Endothelial cell of umbilical vein (primary cell): Measurements from ENCODE around the gene SPTLC2. TPM values are rescaled to one million over a fixed set of nuclear protein-coding genes. Genes with fewer than 3 reads are reported as not detected.

Source experiments
- BruUV-seq: library from RNA; stranded (reverse); fragments of 400-500 nt; replicated peaks from 2 replicates; lab custom pipeline; 2021; lab: Mats Ljungman, UMichigan
- CTCF ChIA-PET: fragments of 300-600, 350-600 bp; sonication (Branson Sonifier 250); formaldehyde crosslinking; loops from one replicate; lab custom pipeline; 2021; ENCODE audit warnings: antibody characterized with exemption, inconsistent platforms; lab: Charles Lee
- POLR2A ChIA-PET: fragments of 300-600, 350-600 bp; sonication (Branson Sonifier 250); formaldehyde crosslinking; loops from one replicate; lab custom pipeline; 2021; ENCODE audit warnings: antibody characterized with exemption, inconsistent platforms; lab: Charles Lee
- DNase-seq: peaks from one replicate; pipeline ENCODE4 v3.0.0-alpha.2; 2011; ENCODE audit warnings: low read depth, low spot score
- FAIRE-seq: peaks from 2 replicates; lab custom pipeline; 2011; peaks lifted over from hg19 to GRCh38; lab: Jason Lieb, UNC
- H2AFZ ChIP-seq: 2 replicates; pipeline ENCODE4 v1.6.0; 2012; ENCODE audit warnings: low read depth, low read length, control low read depth, inconsistent platforms
- H3K27ac ChIP-seq: 2 replicates; pipeline ENCODE4 v1.5.1; 2011; ENCODE audit warnings: low read depth, mild to moderate bottlenecking, control low read depth, low read length, moderate library complexity; ENCODE audit not compliant: insufficient read depth
- H3K27me3 ChIP-seq, 2 experiments: 2 replicates each; pipeline versions ENCODE4 v1.6.0 to v1.6.1; 2011; ENCODE audit warnings: low read length in 2 of 2, mixed read lengths in 1 of 2; ENCODE audit not compliant: control insufficient read depth in 2 of 2, insufficient read depth in 2 of 2
- H3K36me3 ChIP-seq, 2 experiments: 2 replicates in 1 of 2; 3 replicates in 1 of 2; pipeline ENCODE4 v1.5.1; 2011; ENCODE audit warnings: low read length in 2 of 2, mild to moderate bottlenecking in 1 of 2, moderate library complexity in 1 of 2; ENCODE audit not compliant: control insufficient read depth in 2 of 2, insufficient read depth in 2 of 2; ENCODE audit errors: extremely low read depth in 1 of 2
- H3K4me1 ChIP-seq: 3 replicates; pipeline ENCODE4 v1.5.1; 2011; ENCODE audit warnings: mild to moderate bottlenecking, low read length; ENCODE audit not compliant: control insufficient read depth, insufficient read depth; ENCODE audit errors: extremely low read depth
- H3K4me2 ChIP-seq: 2 replicates; pipeline ENCODE4 v1.6.1; 2011; ENCODE audit warnings: low read length, control low read depth, mixed read lengths; ENCODE audit not compliant: insufficient read depth
- H3K4me3 ChIP-seq, 3 experiments: fragments of 200-600 bp in 1 of 3; sonication (generic), shearing (Covaris generic) in 1 of 3; replicated peaks in 1 of 3; 2 replicates each; pipeline ENCODE4 v1.5.1; 2011 to 2016; ENCODE audit warnings: control low read depth in 3 of 3, low read length in 3 of 3, mild to moderate bottlenecking in 2 of 3, inconsistent platforms in 1 of 3, low read depth in 1 of 3, moderate library complexity in 1 of 3; ENCODE audit not compliant: insufficient read depth in 1 of 3
- H3K79me2 ChIP-seq: 2 replicates; pipeline ENCODE4 v1.6.0; 2012; ENCODE audit warnings: low read length, inconsistent platforms; ENCODE audit not compliant: control insufficient read depth, insufficient read depth
- H3K9ac ChIP-seq: replicated peaks from 2 replicates; pipeline ENCODE3; 2011; ENCODE audit warnings: low read length, control low read depth; ENCODE audit not compliant: insufficient read depth; ENCODE audit errors: extremely low read depth
- H3K9me1 ChIP-seq: replicated peaks from 3 replicates; pipeline ENCODE4 v1.6.0; 2011; ENCODE audit warnings: mild to moderate bottlenecking, low read length; ENCODE audit not compliant: control insufficient read depth, insufficient read depth; ENCODE audit errors: extremely low read depth
- H3K9me3 ChIP-seq: replicated peaks from 2 replicates; pipeline ENCODE4 v1.5.1; 2012; ENCODE audit warnings: low read length, inconsistent platforms; ENCODE audit not compliant: control insufficient read depth, insufficient read depth
- H4K20me1 ChIP-seq: replicated peaks from 2 replicates; pipeline ENCODE3; 2011; ENCODE audit warnings: mild to moderate bottlenecking, low read length; ENCODE audit not compliant: control insufficient read depth, insufficient read depth; ENCODE audit errors: extremely low read depth
- EZH2 ChIP-seq: IDR thresholded peaks from 2 replicates; pipeline ENCODE4 v1.6.1; 2012; ENCODE audit warnings: borderline replicate concordance, low read depth, mild to moderate bottlenecking, moderate library complexity, low read length, inconsistent platforms; ENCODE audit not compliant: severe bottlenecking
- FOS ChIP-seq: IDR thresholded peaks from 2 replicates; pipeline ENCODE4 v1.6.1; 2011; ENCODE audit warnings: mild to moderate bottlenecking, low read length, moderate library complexity, borderline replicate concordance; ENCODE audit not compliant: insufficient read depth
- GATA2 ChIP-seq: IDR thresholded peaks from 2 replicates; pipeline ENCODE4 v1.7.0; 2011; ENCODE audit warnings: low read depth, mild to moderate bottlenecking, moderate library complexity, mixed read lengths, low read length; ENCODE audit not compliant: insufficient read length, insufficient read depth
- JUN ChIP-seq: IDR thresholded peaks from 2 replicates; pipeline ENCODE4 v1.6.1; 2011; ENCODE audit warnings: borderline replicate concordance, low read depth; ENCODE audit not compliant: insufficient read length, insufficient read depth
- MYC ChIP-seq: IDR thresholded peaks from one replicate; pipeline ENCODE4 v1.6.1; 2011; ENCODE audit warnings: mild to moderate bottlenecking, low read depth, low read length
- POLR2A ChIP-seq: IDR thresholded peaks from 2 replicates; pipeline ENCODE4 v1.6.1; 2012; ENCODE audit warnings: low read depth, mild to moderate bottlenecking, control low read depth, low read length
- POLR2AphosphoS5 ChIP-seq: IDR thresholded peaks from 2 replicates; pipeline ENCODE4 v1.6.1; 2012; ENCODE audit warnings: low read depth, mild to moderate bottlenecking, control low read depth, low read length, moderate library complexity; ENCODE audit not compliant: insufficient read depth
- dilution Hi-C: fragments of 300-500 bp; cut with MboI; formaldehyde crosslinking; loops from one replicate; pipeline ENCODE4 v1.15.0; 2019; ENCODE audit warnings: low sequenced_read_pairs; ENCODE audit not compliant: extremely low pct_ligation_motif_present
- intact Hi-C: fragments of 100-400 bp; cut with micrococcal nuclease; formaldehyde crosslinking; loops from one replicate; pipeline ENCODE4 v1.10.0; 2022
- polyA plus RNA-seq, 4 experiments: library from polyadenylated mRNA; depleted of rRNA in 3 of 4; stranded (reverse) in 3 of 4; unstranded in 1 of 4; fragments of >200 nt; gene quantifications; 2 replicates each; pipeline versions ENCODE4 v1.2.1 to v1.2.3, GENCODE V29; 2011 to 2012; ENCODE audit warnings: missing spikeins in 1 of 4
- total RNA-seq: library from RNA; stranded (reverse); gene quantifications from 2 replicates; pipeline ENCODE4 v1.2.3, GENCODE V29; 2021
- TF ChIP-seq, protein P1 (sequence below): IDR thresholded peaks from 2 replicates; pipeline ENCODE4 v1.6.1; 2011; ENCODE audit not compliant: insufficient read depth, insufficient read length
- TF ChIP-seq, protein P2 (sequence below), 2 donors: IDR thresholded peaks; 1 replicate in 1 of 2; 2 replicates in 1 of 2; pipeline ENCODE4 v1.5.1; 2011; ENCODE audit warnings: low read length in 2 of 2, mild to moderate bottlenecking in 2 of 2, moderate library complexity in 2 of 2, control low read depth in 1 of 2, inconsistent platforms in 1 of 2, low read depth in 1 of 2; ENCODE audit not compliant: insufficient read depth in 1 of 2; ENCODE audit errors: extremely low read depth in 1 of 2

The SPTLC2 gene
- total and polyA plus RNA-seq, 2 donors (not counting 3 experiments of a cell fraction or from before 2014, with no cell fraction given) = 19.1 to 71.3 TPM

DNA sequence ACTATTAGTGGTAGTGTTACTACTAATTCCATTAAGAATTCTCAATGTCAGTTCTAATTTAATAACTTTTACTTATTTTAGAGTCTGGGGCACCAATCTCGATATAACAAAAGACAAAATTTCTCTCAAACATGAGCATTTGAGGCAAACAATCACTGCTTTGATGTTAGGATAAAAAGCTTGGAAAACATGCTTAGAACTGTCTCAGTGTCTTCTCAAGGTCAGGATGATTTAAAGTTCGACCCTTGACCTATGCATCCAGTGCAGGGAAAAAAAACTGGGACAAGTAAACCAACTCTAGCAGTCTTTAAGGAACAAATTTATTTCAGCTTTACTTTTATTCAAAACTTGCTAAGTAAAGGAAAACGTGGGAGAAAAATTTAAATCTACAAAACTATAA lies 31.1 kb downstream of the SPTLC2 start:
- dilution Hi-C loops = no loop called here
- no peak for FAIRE-seq
- Histone ChIP-seq H3K4me3 (no peak overlapping the region), H3K79me2 (peaks cover 76% of the 10 kb centered on the region), H3K36me3 (no peaks in the 10 kb centered on the region), H4K20me1 (no peaks in the 10 kb centered on the region), H3K27ac (no peak overlapping the region), H3K4me1 (peaks cover 57% of the 10 kb centered on the region), H3K9ac (no peak overlapping the region), H3K9me3 (no peaks in the 10 kb centered on the region), H3K27me3 (no peaks in the 10 kb centered on the region), H3K4me2 (no peak overlapping the region), H2AFZ (no peak overlapping the region), H3K9me1 (no peaks in the 10 kb centered on the region)
- no peak for TF ChIP-seq POLR2AphosphoS5
- TF ChIP-seq, protein P1, sequence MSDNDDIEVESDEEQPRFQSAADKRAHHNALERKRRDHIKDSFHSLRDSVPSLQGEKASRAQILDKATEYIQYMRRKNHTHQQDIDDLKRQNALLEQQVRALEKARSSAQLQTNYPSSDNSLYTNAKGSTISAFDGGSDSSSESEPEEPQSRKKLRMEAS = no peak
- no peak for TF ChIP-seq JUN
- no peak for TF ChIP-seq GATA2
- TF ChIP-seq POLR2A = no peak
- no peak for TF ChIP-seq FOS
- TF ChIP-seq, protein P2, sequence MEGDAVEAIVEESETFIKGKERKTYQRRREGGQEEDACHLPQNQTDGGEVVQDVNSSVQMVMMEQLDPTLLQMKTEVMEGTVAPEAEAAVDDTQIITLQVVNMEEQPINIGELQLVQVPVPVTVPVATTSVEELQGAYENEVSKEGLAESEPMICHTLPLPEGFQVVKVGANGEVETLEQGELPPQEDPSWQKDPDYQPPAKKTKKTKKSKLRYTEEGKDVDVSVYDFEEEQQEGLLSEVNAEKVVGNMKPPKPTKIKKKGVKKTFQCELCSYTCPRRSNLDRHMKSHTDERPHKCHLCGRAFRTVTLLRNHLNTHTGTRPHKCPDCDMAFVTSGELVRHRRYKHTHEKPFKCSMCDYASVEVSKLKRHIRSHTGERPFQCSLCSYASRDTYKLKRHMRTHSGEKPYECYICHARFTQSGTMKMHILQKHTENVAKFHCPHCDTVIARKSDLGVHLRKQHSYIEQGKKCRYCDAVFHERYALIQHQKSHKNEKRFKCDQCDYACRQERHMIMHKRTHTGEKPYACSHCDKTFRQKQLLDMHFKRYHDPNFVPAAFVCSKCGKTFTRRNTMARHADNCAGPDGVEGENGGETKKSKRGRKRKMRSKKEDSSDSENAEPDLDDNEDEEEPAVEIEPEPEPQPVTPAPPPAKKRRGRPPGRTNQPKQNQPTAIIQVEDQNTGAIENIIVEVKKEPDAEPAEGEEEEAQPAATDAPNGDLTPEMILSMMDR (IDR thresholded peaks at IDR 0.05; ENCODE audit: extremely low read depth in 1 of 2, insufficient read depth in 1 of 2, low read depth in 1 of 2, low read length in 2 of 2) = no peak
- no peak for TF ChIP-seq EZH2
- no peak for TF ChIP-seq MYC
- CTCF ChIA-PET = no interaction called here
- intact Hi-C loops = no loop called here
- BruUV-seq = no TSS peak
- no peak for DNase-seq
- POLR2A ChIA-PET = no interaction called here
